Measurements from ENCODE around the gene CCDC171. TPM values are rescaled to one million over a fixed set of nuclear protein-coding genes. Genes with fewer than 3 reads are reported as not detected.
"Not testable (repeated sequence)": the region's sequence is repeated elsewhere in the genome, so short reads cannot be mapped to it uniquely, and the experiment has no call there.

Gene CCDC171
- total RNA-seq, 1 donor from 2014 or later = 1.5 TPM

- intact Hi-C loops (cut with micrococcal nuclease) = no loop called here
These were observed 3.2 kb upstream of the CCDC171 start for GRCh38 chr9:15549611-15550010.

GRCh38 chr9:15553528-15553898, 670 bp downstream of the CCDC171 start:
- intact Hi-C loops (cut with micrococcal nuclease) = loop anchor here (2.0 kb wide), 5 partner anchors 247 to 1231 kb away; partner anchors contain the start of gene TTC39B

GRCh38 chr9:15570769-15571168, 17.9 kb downstream of the CCDC171 start:
- intact Hi-C loops (cut with micrococcal nuclease) = no loop called here

GRCh38 chr9:15572200-15572770, 19.4 kb downstream of the CCDC171 start:
- intact Hi-C loops (cut with micrococcal nuclease) = no loop called here

- intact Hi-C loops (cut with micrococcal nuclease) = no loop called here
These were observed 23.7 kb downstream of the CCDC171 start for GRCh38 chr9:15576350-15577050.

GRCh38 chr9:15578714-15579113, 25.9 kb downstream of the CCDC171 start:
- intact Hi-C loops (cut with micrococcal nuclease) = no loop called here

GRCh38 chr9:15584379-15584778, 31.5 kb downstream of the CCDC171 start:
- intact Hi-C loops (cut with micrococcal nuclease) = no loop called here

- intact Hi-C loops (cut with micrococcal nuclease) = no loop called here
These were observed 39.5 kb downstream of the CCDC171 start for GRCh38 chr9:15592317-15592716.

GRCh38 chr9:15592940-15593339, 40.1 kb downstream of the CCDC171 start:
- intact Hi-C loops (cut with micrococcal nuclease) = not testable (repeated sequence)

- intact Hi-C loops (cut with micrococcal nuclease) = not testable (repeated sequence)
These were observed 48.0 kb downstream of the CCDC171 start for GRCh38 chr9:15600666-15601330.

GRCh38 chr9:15606643-15607472, 54.0 kb downstream of the CCDC171 start:
- intact Hi-C loops (cut with micrococcal nuclease) = loop anchor here (1.0 to 5.0 kb wide), 11 partner anchors 36 to 503 kb away; partner anchors contain the start of gene SNAPC3

GRCh38 chr9:15612962-15613361, 60.1 kb downstream of the CCDC171 start:
- intact Hi-C loops (cut with micrococcal nuclease) = no loop called here

GRCh38 chr9:15617782-15618181, 64.9 kb downstream of the CCDC171 start:
- intact Hi-C loops (cut with micrococcal nuclease) = no loop called here

- intact Hi-C loops (cut with micrococcal nuclease) = no loop called here
These were observed 65.9 kb downstream of the CCDC171 start for GRCh38 chr9:15618540-15619331.

GRCh38 chr9:15622318-15622971, 69.6 kb downstream of the CCDC171 start:
- intact Hi-C loops (cut with micrococcal nuclease) = no loop called here

- intact Hi-C loops (cut with micrococcal nuclease) = no loop called here
These were observed 82.9 kb downstream of the CCDC171 start for GRCh38 chr9:15635752-15636151.

GRCh38 chr9:15640121-15640520, 87.3 kb downstream of the CCDC171 start:
- intact Hi-C loops (cut with micrococcal nuclease) = no loop called here

- intact Hi-C loops (cut with micrococcal nuclease) = no loop called here
These were observed 88.4 kb downstream of the CCDC171 start for GRCh38 chr9:15641291-15641690.

- intact Hi-C loops (cut with micrococcal nuclease) = loop anchor here (1.0 to 2.0 kb wide), 3 partner anchors 36 to 365 kb away; no protein-coding TSS in a partner anchor
These were observed 89.6 kb downstream of the CCDC171 start for GRCh38 chr9:15642369-15642962.

GRCh38 chr9:15670246-15670645, 117.4 kb downstream of the CCDC171 start:
- intact Hi-C loops (cut with micrococcal nuclease) = no loop called here

All from T-helper 1 cell treated with Interleukin-12 subunit alpha and Interleukin-12 subunit beta and Interleukin-4 antibody, amounts not matched to agents 30 ng/mL and 1 ng/mL, for 36 hours (primary cell).